CD4-positive, alpha-beta T cell (primary cell): ENCODE results near the gene DNAJC4. TPM values are rescaled to one million over a fixed set of nuclear protein-coding genes. Genes with fewer than 3 reads are reported as not detected.

Experiments
- ATAC-seq: fragments of 200-7000 bp; cut with Tn5 transposase; one replicate; pipeline ENCODE4 v1.10.0; 2022; ENCODE audit warnings: mild to moderate bottlenecking; ENCODE audit not compliant: poor library complexity
- CTCF ChIA-PET: fragments of 350-600 bp; sonication (Branson Sonifier 250); formaldehyde crosslinking; loops from one replicate; lab custom pipeline; 2021; ENCODE audit warnings: antibody characterized with exemption, inconsistent platforms; lab: Charles Lee
- POLR2A ChIA-PET: fragments of 350-600 bp; sonication (Branson Sonifier 250); formaldehyde crosslinking; loops from one replicate; lab custom pipeline; 2021; ENCODE audit warnings: antibody characterized with exemption, inconsistent platforms; lab: Charles Lee
- DNase-seq, 14 experiments: peaks; one replicate each; pipeline ENCODE4 v3.0.0-alpha.2; 2013 to 2020; ENCODE audit warnings: mixed read lengths in 2 of 14
- H3K27ac ChIP-seq, 2 donors: one replicate each; pipeline versions ENCODE4 v1.5.1 to v1.7.0; 2013; ENCODE audit warnings: low read length in 2 of 2, low read depth in 1 of 2, mild to moderate bottlenecking in 1 of 2
- H3K27me3 ChIP-seq, 2 experiments: 1 replicate in 1 of 2; 2 replicates in 1 of 2; pipeline versions ENCODE4 v1.6.1 to v1.7.0; 2013; ENCODE audit warnings: low read length in 2 of 2, control low read depth in 1 of 2, mild to moderate bottlenecking in 1 of 2, moderate library complexity in 1 of 2; ENCODE audit not compliant: insufficient read depth in 2 of 2, control insufficient read depth in 1 of 2
- H3K36me3 ChIP-seq: one replicate; pipeline ENCODE4 v1.6.1; 2013; ENCODE audit warnings: low read length, control low read depth; ENCODE audit not compliant: insufficient read depth
- H3K4me1 ChIP-seq: one replicate; pipeline ENCODE4 v1.6.1; 2013; ENCODE audit warnings: low read length, control low read depth; ENCODE audit not compliant: insufficient read depth
- H3K4me3 ChIP-seq: one replicate; pipeline ENCODE4 v1.5.1; 2013; ENCODE audit warnings: mild to moderate bottlenecking, low read length, moderate library complexity
- H3K9me3 ChIP-seq, 2 experiments: 1 replicate in 1 of 2; 2 replicates in 1 of 2; pipeline versions ENCODE4 v1.6.1 to v1.7.0; 2013; ENCODE audit warnings: low read length in 2 of 2, mild to moderate bottlenecking in 2 of 2, control low read depth in 1 of 2, moderate library complexity in 1 of 2; ENCODE audit not compliant: control insufficient read depth in 1 of 2, insufficient read depth in 1 of 2
- H3K27ac Mint-ChIP-seq: one replicate; pipeline ENCODE4 v1.8.0; 2020; ENCODE audit warnings: mixed read lengths
- H3K27me3 Mint-ChIP-seq: one replicate; pipeline ENCODE4 v1.8.0; 2021; ENCODE audit warnings: mixed read lengths
- H3K36me3 Mint-ChIP-seq: one replicate; pipeline ENCODE4 v1.8.0; 2021; ENCODE audit warnings: low read depth, mixed read lengths
- H3K4me1 Mint-ChIP-seq: one replicate; pipeline ENCODE4 v1.8.0; 2021; ENCODE audit warnings: low read depth, mixed read lengths
- H3K4me3 Mint-ChIP-seq: one replicate; pipeline ENCODE4 v1.8.0; 2020; ENCODE audit warnings: mild to moderate bottlenecking, mixed read lengths
- H3K9me3 Mint-ChIP-seq: one replicate; pipeline ENCODE4 v1.8.0; 2020; ENCODE audit warnings: mixed read lengths
- intact Hi-C, 2 experiments: fragments of 100-400 bp; cut with DNase I in 1 of 2; cut with micrococcal nuclease in 1 of 2; formaldehyde crosslinking; loops; one replicate each; pipeline versions ENCODE4 v1.15.1 to v1.9.0; 2023 to 2025; cut with DNase I, micrococcal nuclease
- total RNA-seq, 174 experiments: library from RNA in 2 of 174; stranded (reverse) in 2 of 174; gene quantifications; one replicate each; pipeline ENCODE4 v1.2.3 and lab custom pipeline; 2021 to 2026
- TF ChIP-seq, protein P1 (sequence below): fragments of 200-600 bp; IDR thresholded peaks from one replicate; pipeline ENCODE4 v1.8.0; 2022; ENCODE audit warnings: antibody characterized with exemption, mild to moderate bottlenecking

DNAJC4 gene
- total RNA-seq, 2 experiments from 2014 or later = 35.9 to 37.9 TPM

DNA sequence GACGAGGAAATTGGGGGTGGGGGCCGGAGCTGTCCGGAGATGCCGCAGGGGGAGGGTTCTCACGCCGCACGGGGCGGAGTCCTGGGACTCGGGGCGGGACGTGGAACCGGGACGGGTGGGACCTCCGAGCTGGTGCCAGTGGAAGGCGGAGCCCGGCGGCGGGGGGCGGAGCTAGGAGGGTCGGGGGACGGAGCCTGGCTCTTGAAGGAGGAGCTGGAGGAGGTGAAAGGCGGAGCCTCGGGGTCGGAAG, 10.8 kb downstream of the DNAJC4 start:
- Histone ChIP-seq H3K9me3 (no peaks in the 10 kb centered on the region), H3K4me3 (peak overlapping the region; percentile 80), H3K4me1 (peaks cover 59% of the 10 kb centered on the region), H3K27me3 (no peaks in the 10 kb centered on the region), H3K27ac (peak overlapping the region; percentile 97 to 100), H3K36me3 (peaks cover 22% of the 10 kb centered on the region)
- POLR2A ChIA-PET = interaction anchor here (0.6 to 5.5 kb wide), 21 partner anchors 9 to 1588 kb away, joined by 3 to 69 read pairs (median 5); partner anchors contain the start of genes BAD, CCDC88B, DNAJC4 and FERMT3
- Mint-ChIP-seq H3K9me3 (no peaks in the 10 kb centered on the region), H3K4me3 (peak overlapping the region; percentile 98), H3K36me3 (peaks cover 34% of the 10 kb centered on the region), H3K27me3 (no peaks in the 10 kb centered on the region), H3K4me1 (peaks cover 44% of the 10 kb centered on the region), H3K27ac (peak overlapping the region; percentile 100)
- CTCF ChIA-PET = interaction anchor here (0.9 to 1.9 kb wide), 5 partner anchors 10 to 63 kb away, joined by 4 to 10 read pairs (median 7); partner anchors contain the start of genes NUDT22, PLCB3 and TRPT1
- TF ChIP-seq, protein P1, sequence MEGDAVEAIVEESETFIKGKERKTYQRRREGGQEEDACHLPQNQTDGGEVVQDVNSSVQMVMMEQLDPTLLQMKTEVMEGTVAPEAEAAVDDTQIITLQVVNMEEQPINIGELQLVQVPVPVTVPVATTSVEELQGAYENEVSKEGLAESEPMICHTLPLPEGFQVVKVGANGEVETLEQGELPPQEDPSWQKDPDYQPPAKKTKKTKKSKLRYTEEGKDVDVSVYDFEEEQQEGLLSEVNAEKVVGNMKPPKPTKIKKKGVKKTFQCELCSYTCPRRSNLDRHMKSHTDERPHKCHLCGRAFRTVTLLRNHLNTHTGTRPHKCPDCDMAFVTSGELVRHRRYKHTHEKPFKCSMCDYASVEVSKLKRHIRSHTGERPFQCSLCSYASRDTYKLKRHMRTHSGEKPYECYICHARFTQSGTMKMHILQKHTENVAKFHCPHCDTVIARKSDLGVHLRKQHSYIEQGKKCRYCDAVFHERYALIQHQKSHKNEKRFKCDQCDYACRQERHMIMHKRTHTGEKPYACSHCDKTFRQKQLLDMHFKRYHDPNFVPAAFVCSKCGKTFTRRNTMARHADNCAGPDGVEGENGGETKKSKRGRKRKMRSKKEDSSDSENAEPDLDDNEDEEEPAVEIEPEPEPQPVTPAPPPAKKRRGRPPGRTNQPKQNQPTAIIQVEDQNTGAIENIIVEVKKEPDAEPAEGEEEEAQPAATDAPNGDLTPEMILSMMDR = no peak
- DNase-seq = peak in 7 of 14 experiments; percentile 99 to 100 (median 100)
- intact Hi-C loops = loop anchor here (1.0 to 5.0 kb wide), 7 partner anchors 11 to 64 kb away; partner anchors contain the start of genes DNAJC4 (in 2 of the 2), FERMT3 (in 2 of the 2), GPR137 (in 2 of the 2) and BAD (in 1 of the 2)
- peak; percentile 81 for ATAC-seq

DNA sequence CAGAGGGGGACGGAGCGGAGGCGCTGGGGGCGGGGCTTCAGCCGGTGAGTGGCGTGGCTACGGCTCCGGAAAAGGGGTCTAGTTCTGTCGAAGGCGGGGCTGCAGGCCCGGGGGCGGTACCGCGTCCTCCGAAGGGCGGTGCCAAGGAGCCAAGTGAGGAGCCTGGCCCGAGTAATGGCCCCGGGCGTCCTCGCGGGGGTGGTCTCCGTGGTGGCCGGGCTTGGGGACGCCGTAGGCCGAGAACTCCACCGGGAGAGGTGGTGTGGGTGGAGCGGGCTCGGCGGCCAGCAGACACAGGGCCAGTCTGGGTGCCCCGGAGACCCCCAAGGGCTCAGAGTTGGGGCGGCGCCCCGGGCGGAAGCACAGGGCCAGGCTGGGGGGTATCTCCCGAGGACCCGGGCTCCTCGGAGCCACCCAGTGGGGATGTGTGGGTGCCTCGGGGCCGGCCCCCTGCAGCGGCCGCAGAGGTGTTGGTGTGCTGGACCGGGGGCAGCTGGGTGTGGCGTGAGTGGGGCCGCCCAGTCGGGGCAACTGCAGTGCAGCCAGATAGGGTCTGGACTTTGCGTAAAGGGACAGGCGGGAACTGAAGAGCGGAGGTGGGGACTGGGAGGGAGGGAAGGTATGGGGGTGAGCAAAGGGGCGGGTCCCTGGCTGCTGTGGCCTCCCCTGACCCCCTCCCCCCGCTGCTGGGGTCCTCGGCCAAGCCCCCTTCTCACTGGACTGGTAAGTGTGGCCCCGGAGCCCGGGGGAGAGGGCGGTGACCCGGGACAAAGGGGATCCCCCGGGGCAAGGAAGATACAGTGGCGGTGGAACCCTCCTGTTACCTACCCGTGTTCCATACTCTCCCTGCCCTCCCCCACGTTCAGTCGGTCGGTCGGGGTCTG, 11.4 kb downstream of the DNAJC4 start:
- Histone ChIP-seq H3K4me1 (peaks cover 60% of the 10 kb centered on the region), H3K27ac (peak overlapping the region; percentile 97 to 100), H3K27me3 (no peaks in the 10 kb centered on the region), H3K36me3 (peaks cover 22% of the 10 kb centered on the region), H3K9me3 (no peaks in the 10 kb centered on the region), H3K4me3 (peak overlapping the region; percentile 80)
- POLR2A ChIA-PET = interaction anchor here (0.6 to 6.2 kb wide), 23 partner anchors 8 to 1589 kb away, joined by 3 to 69 read pairs (median 5); partner anchors contain the start of genes BAD, CCDC88B, DNAJC4 and FERMT3
- intact Hi-C loops = loop anchor here (1.0 to 5.0 kb wide), 7 partner anchors 11 to 63 kb away; partner anchors contain the start of genes DNAJC4 (in 2 of the 2), ESRRA (in 2 of the 2), FERMT3 (in 2 of the 2) and GPR137 (in 2 of the 2)
- Mint-ChIP-seq H3K27ac (peak overlapping the region; percentile 100), H3K27me3 (no peaks in the 10 kb centered on the region), H3K4me1 (peaks cover 45% of the 10 kb centered on the region), H3K9me3 (no peaks in the 10 kb centered on the region), H3K4me3 (peak overlapping the region; percentile 98), H3K36me3 (peaks cover 34% of the 10 kb centered on the region)
- CTCF ChIA-PET = interaction anchor here (0.9 to 1.9 kb wide), 5 partner anchors 10 to 63 kb away, joined by 4 to 10 read pairs (median 7); partner anchors contain the start of genes NUDT22, PLCB3 and TRPT1
- ATAC-seq (no peak), DNase-seq (peak in 7 of 14 experiments; percentile 99 to 100 (median 100))
- TF ChIP-seq, protein P1 = no peak

DNA sequence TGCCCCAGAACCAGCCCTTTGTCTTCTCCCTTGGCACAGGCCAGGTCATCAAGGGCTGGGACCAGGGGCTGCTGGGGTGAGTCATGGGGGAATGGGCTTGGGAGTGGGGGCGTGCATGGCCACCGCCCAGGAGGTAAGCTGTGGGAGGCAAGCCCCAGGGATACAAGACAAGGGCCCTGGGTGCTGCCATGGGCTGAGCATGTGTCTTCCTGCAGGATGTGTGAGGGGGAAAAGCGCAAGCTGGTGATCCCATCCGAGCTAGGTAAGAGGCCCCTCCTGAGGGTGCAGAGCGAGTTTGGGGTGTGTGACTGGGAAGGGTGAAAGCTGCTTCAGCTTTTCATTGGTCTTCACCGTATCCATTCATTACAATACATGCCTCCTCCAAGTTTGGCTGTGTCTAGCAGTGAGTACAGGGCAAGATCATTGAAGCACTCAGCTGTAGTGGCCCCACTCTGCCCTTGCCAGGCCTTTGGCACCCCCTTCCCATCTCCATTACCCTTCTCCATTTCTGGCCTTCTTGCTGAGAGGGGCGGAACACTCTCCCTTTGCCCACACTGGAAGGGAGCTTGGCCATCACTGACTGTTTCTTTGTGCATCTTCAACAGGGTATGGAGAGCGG, 13.0 kb downstream of the DNAJC4 start:
- Mint-ChIP-seq H3K27ac (peak overlapping the region; percentile 100), H3K36me3 (peaks cover 30% of the 10 kb centered on the region), H3K4me1 (peaks cover 57% of the 10 kb centered on the region), H3K4me3 (peak overlapping the region; percentile 81), H3K9me3 (no peaks in the 10 kb centered on the region), H3K27me3 (no peaks in the 10 kb centered on the region)
- Histone ChIP-seq H3K4me3 (no peak overlapping the region), H3K27ac (no peak overlapping the region), H3K9me3 (no peaks in the 10 kb centered on the region), H3K36me3 (peaks cover 10% of the 10 kb centered on the region), H3K27me3 (no peaks in the 10 kb centered on the region), H3K4me1 (peaks cover 62% of the 10 kb centered on the region)
- no peak for ATAC-seq
- no peak for DNase-seq
- POLR2A ChIA-PET = interaction anchor here (0.9 to 6.2 kb wide), 7 partner anchors 13 to 74 kb away, joined by 4 to 69 read pairs (median 11); partner anchors contain the start of genes DNAJC4, ESRRA, FERMT3 and PRDX5
- CTCF ChIA-PET = interaction anchor here (1.1 to 3.8 kb wide), 4 partner anchors 8 to 58 kb away, joined by 3 to 12 read pairs (median 7); partner anchors contain the start of gene PLCB3
- intact Hi-C loops = loop anchor here (2.0 to 5.0 kb wide), 2 partner anchors 36 to 61 kb away; partner anchors contain the start of genes FERMT3 (in 2 of the 2) and ESRRA (in 1 of the 2)
- TF ChIP-seq, protein P1 = no peak
